Fibroblast of lung (primary cell): ENCODE results near the gene ZKSCAN1.

Source experiments
- EZH2 ChIP-seq: IDR thresholded peaks from 2 replicates; pipeline ENCODE4 v1.5.1; 2012; ENCODE audit warnings: low read length, control low read depth, mild to moderate bottlenecking; ENCODE audit errors: missing control alignments
- TF ChIP-seq, protein P1 (sequence below), 2 donors: IDR thresholded peaks in 1 of 2; conservative IDR thresholded peaks in 1 of 2; 1 replicate in 1 of 2; 2 replicates in 1 of 2; pipeline ENCODE4 v1.5.1; 2011 to 2012; ENCODE audit warnings: low read length in 2 of 2, control low read depth in 1 of 2, inconsistent platforms in 1 of 2, low read depth in 1 of 2, mild to moderate bottlenecking in 1 of 2

DNA sequence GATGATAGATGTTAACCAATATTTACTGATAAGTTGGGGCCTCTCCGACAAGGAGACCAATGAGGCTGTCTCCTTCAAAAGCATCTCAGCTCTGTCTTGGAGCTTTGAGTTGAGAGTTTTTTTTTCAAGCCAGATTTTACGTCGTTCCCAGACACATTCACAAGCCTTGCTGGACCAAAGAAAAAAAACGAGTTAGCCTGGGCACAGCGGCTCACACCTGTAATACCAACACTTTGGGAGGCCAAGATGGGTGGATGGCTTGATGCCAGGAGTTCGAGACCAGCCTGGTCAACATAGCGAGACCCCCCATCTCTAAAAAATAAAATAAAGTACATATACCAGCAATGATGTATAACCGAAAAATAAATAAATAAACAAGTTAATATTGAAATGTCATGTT lies 20.6 kb upstream of the ZKSCAN1 start:
- TF ChIP-seq, protein P1, sequence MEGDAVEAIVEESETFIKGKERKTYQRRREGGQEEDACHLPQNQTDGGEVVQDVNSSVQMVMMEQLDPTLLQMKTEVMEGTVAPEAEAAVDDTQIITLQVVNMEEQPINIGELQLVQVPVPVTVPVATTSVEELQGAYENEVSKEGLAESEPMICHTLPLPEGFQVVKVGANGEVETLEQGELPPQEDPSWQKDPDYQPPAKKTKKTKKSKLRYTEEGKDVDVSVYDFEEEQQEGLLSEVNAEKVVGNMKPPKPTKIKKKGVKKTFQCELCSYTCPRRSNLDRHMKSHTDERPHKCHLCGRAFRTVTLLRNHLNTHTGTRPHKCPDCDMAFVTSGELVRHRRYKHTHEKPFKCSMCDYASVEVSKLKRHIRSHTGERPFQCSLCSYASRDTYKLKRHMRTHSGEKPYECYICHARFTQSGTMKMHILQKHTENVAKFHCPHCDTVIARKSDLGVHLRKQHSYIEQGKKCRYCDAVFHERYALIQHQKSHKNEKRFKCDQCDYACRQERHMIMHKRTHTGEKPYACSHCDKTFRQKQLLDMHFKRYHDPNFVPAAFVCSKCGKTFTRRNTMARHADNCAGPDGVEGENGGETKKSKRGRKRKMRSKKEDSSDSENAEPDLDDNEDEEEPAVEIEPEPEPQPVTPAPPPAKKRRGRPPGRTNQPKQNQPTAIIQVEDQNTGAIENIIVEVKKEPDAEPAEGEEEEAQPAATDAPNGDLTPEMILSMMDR (conservative IDR thresholded peaks at IDR 0.05 in 1 of 2, IDR thresholded peaks at IDR 0.05 in 1 of 2; ENCODE audit: low read depth in 1 of 2, low read length in 2 of 2), result no peak
- TF ChIP-seq EZH2, result no peak
